Measurements from ENCODE around the gene LRRC4C.

- TF ChIP-seq CTCF (IDR thresholded peaks at IDR 0.05) (no peak), TCF7L2 (IDR thresholded peaks at IDR 0.05; ENCODE audit: low read depth, low read length) (no peak), SIN3A (IDR thresholded peaks at IDR 0.05; ENCODE audit: borderline replicate concordance, insufficient read depth, low read depth, low read length) (no peak)
Observed at GRCh38 chr11:41483956-41484355, 24.5 kb upstream of the LRRC4C start.

Data from Panc1 (cell line).